ENCODE results near the gene PRKAR1B. TPM values are rescaled to one million over a fixed set of nuclear protein-coding genes. Genes with fewer than 3 reads are reported as not detected.

PRKAR1B gene
- total RNA-seq, 2 donors from 2014 or later, result 33.5 to 43.2 TPM

GRCh38 chr7:531777-532176, 195.3 kb downstream of the PRKAR1B start:
- 90 to 91% methylated on average over 7 to 10 of the region's 10 CpGs for WGBS, 2 experiments (ENCODE audit: insufficient coverage in 1 of 2, insufficient read length in 1 of 2)
- no peak overlapping the region for H3K27ac Mint-ChIP-seq
- H3K9me3 Mint-ChIP-seq, result no peaks in the 10 kb centered on the region

GRCh38 chr7:528451-528850, 198.6 kb downstream of the PRKAR1B start:
- H3K27me3 Mint-ChIP-seq (ENCODE audit: insufficient read depth), result peaks cover 30% of the 10 kb centered on the region
- no peak for TF ChIP-seq CTCF (conservative IDR thresholded peaks at IDR 0.05)
- no peak overlapping the region for H3K4me3 Mint-ChIP-seq
- H3K4me1 Mint-ChIP-seq, result peaks cover 3% of the 10 kb centered on the region
- no peak overlapping the region for H3K27ac ChIP-seq (ENCODE audit: low read depth, low read length)
- H3K9me3 ChIP-seq (ENCODE audit: control insufficient read depth, low read length), result no peaks in the 10 kb centered on the region
- no peak overlapping the region for H3K4me3 ChIP-seq (ENCODE audit: low read length)
- no peak overlapping the region for H3K9ac ChIP-seq (ENCODE audit: extremely low read depth, low read length, poor library complexity, severe bottlenecking)
- H3K27me3 ChIP-seq (ENCODE audit: control insufficient read depth, insufficient read depth, low read length, poor library complexity, severe bottlenecking), result peaks cover 24% of the 10 kb centered on the region
- H3K36me3 Mint-ChIP-seq (ENCODE audit: low read depth), result no peaks in the 10 kb centered on the region
- no peak overlapping the region for H3K27ac Mint-ChIP-seq
- 88 to 96% methylated on average over 2 of the region's 2 CpGs for WGBS, 2 experiments (ENCODE audit: insufficient coverage in 1 of 2, insufficient read length in 1 of 2)
- no peaks in the 10 kb centered on the region for H3K9me3 Mint-ChIP-seq
- DNase-seq, result no peak
- no peaks in the 10 kb centered on the region for H3K36me3 ChIP-seq (ENCODE audit: control insufficient read depth, insufficient read depth, low read length)
- H3K4me1 ChIP-seq (ENCODE audit: control insufficient read depth, insufficient read depth, low read length), result no peaks in the 10 kb centered on the region

More at GRCh38 chr7:531777-532176, 195.3 kb downstream of the PRKAR1B start:
- Mint-ChIP-seq H3K4me1 (no peaks in the 10 kb centered on the region), H3K36me3 (ENCODE audit: low read depth) (no peaks in the 10 kb centered on the region), H3K4me3 (no peak overlapping the region), H3K27me3 (ENCODE audit: insufficient read depth) (peaks cover 8% of the 10 kb centered on the region)
- H3K27me3 ChIP-seq (ENCODE audit: control insufficient read depth, insufficient read depth, low read length, poor library complexity, severe bottlenecking), result no peaks in the 10 kb centered on the region
- DNase-seq, result no peak
- H3K9me3 ChIP-seq (ENCODE audit: control insufficient read depth, low read length), result no peaks in the 10 kb centered on the region
- no peak overlapping the region for H3K9ac ChIP-seq (ENCODE audit: extremely low read depth, low read length, poor library complexity, severe bottlenecking)
- TF ChIP-seq CTCF (conservative IDR thresholded peaks at IDR 0.05), result no peak
- H3K4me1 ChIP-seq (ENCODE audit: control insufficient read depth, insufficient read depth, low read length), result no peaks in the 10 kb centered on the region
- no peak overlapping the region for H3K27ac ChIP-seq (ENCODE audit: low read depth, low read length)
- no peak overlapping the region for H3K4me3 ChIP-seq (ENCODE audit: low read length)
- no peaks in the 10 kb centered on the region for H3K36me3 ChIP-seq (ENCODE audit: control insufficient read depth, insufficient read depth, low read length)

GRCh38 chr7:527723-528122, 199.4 kb downstream of the PRKAR1B start:
- Mint-ChIP-seq H3K4me1 (peaks cover 4% of the 10 kb centered on the region), H3K36me3 (ENCODE audit: low read depth) (no peaks in the 10 kb centered on the region), H3K9me3 (no peaks in the 10 kb centered on the region), H3K27ac (no peak overlapping the region), H3K27me3 (ENCODE audit: insufficient read depth) (peaks cover 37% of the 10 kb centered on the region), H3K4me3 (no peak overlapping the region)
- no peak overlapping the region for H3K4me3 ChIP-seq (ENCODE audit: low read length)
- no peak overlapping the region for H3K27ac ChIP-seq (ENCODE audit: low read depth, low read length)
- no peaks in the 10 kb centered on the region for H3K36me3 ChIP-seq (ENCODE audit: control insufficient read depth, insufficient read depth, low read length)
- no peak overlapping the region for H3K9ac ChIP-seq (ENCODE audit: extremely low read depth, low read length, poor library complexity, severe bottlenecking)
- H3K27me3 ChIP-seq (ENCODE audit: control insufficient read depth, insufficient read depth, low read length, poor library complexity, severe bottlenecking), result peaks cover 31% of the 10 kb centered on the region
- H3K4me1 ChIP-seq (ENCODE audit: control insufficient read depth, insufficient read depth, low read length), result no peaks in the 10 kb centered on the region
- H3K9me3 ChIP-seq (ENCODE audit: control insufficient read depth, low read length), result no peaks in the 10 kb centered on the region
- no peak for DNase-seq
- WGBS, 2 experiments (ENCODE audit: insufficient coverage in 1 of 2, insufficient read length in 1 of 2), result 86 to 100% methylated on average over 3 to 4 of the region's 4 CpGs
- no peak for TF ChIP-seq CTCF (conservative IDR thresholded peaks at IDR 0.05)

All from endodermal cell (in vitro differentiated cells).